ENCODE results near the gene NPAS3.

DNA sequence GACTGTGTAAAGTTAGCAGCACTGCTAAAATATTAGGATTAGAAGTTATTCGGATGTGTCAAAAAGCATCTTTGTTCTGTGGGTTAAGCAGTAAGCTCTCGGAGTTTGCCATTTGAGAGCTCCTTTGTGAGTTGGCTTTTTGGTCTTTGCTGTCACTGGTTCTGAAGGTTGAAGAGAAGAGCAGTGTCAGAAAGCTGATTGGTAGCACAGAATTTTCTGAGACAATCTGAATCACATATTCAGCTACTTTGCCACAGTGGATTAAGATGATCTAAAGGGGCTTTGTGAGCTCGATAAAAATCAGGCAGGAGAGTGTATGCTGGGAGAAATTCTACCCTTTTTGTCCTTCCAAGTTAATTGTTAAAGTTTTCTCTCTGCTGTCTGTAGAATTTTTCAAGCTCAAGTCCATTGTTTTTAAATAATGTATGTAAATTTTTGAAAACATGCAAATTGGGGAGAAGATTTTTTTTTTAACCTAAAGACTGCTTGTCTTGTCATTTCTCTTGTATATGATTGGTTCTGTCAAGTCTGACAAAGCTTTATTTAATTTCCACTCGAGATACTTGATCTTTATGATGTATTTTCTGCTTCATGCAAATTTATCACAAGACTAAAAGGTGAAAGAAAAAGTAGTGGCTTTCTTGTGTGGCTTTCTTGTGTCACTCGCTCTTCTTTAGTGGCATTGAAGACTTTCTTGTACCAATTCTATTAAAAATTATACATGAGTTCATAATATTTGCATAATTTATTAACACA is 704.9 kb downstream of the NPAS3 start:
- TF ChIP-seq CTCF (IDR thresholded peaks at IDR 0.05): no peak
- no peak for TF ChIP-seq POLR2AphosphoS5 (IDR thresholded peaks at IDR 0.05)
